ENCODE data around the gene TTLL9.
"Not testable (repeated sequence)": the region's sequence is repeated elsewhere in the genome, so short reads cannot be mapped to it uniquely, and the experiment has no call there.

TTLL9 gene

DNA sequence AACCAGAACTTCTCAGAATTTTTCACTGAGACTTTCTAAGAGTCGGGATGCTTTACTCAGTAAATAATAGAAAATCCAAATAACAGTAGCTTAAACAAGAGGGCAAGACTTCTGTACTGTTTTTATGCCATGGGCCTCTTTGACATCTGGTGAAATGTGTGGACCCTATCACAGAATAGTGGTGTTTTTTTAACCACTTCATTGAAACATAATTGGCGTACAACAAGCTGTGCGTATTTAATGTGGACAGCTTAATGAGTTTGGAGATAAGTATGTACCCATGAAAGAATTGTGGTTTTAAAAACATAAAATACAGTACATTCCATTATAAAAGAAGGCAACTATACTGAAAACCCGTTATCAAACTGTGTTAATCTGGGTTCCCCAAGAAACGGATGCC is 43.7 kb downstream of the TTLL9 start:
- DNase-seq (ENCODE audit: low read depth in 1 of 2, low spot score in 1 of 2): no peak
- no peak for TF ChIP-seq SPI1 (IDR thresholded peaks at IDR 0.05; ENCODE audit: borderline replicate concordance, low read depth)
- no peak for TF ChIP-seq GABPA (IDR thresholded peaks at IDR 0.05; ENCODE audit: low read depth)
- no peak for TF ChIP-seq POLR2AphosphoS5 (IDR thresholded peaks at IDR 0.05; ENCODE audit: low read depth)
- TF ChIP-seq, protein P1, sequence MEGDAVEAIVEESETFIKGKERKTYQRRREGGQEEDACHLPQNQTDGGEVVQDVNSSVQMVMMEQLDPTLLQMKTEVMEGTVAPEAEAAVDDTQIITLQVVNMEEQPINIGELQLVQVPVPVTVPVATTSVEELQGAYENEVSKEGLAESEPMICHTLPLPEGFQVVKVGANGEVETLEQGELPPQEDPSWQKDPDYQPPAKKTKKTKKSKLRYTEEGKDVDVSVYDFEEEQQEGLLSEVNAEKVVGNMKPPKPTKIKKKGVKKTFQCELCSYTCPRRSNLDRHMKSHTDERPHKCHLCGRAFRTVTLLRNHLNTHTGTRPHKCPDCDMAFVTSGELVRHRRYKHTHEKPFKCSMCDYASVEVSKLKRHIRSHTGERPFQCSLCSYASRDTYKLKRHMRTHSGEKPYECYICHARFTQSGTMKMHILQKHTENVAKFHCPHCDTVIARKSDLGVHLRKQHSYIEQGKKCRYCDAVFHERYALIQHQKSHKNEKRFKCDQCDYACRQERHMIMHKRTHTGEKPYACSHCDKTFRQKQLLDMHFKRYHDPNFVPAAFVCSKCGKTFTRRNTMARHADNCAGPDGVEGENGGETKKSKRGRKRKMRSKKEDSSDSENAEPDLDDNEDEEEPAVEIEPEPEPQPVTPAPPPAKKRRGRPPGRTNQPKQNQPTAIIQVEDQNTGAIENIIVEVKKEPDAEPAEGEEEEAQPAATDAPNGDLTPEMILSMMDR (IDR thresholded peaks at IDR 0.05; ENCODE audit: insufficient read depth, low read length): no peak
- TF ChIP-seq, protein P2, sequence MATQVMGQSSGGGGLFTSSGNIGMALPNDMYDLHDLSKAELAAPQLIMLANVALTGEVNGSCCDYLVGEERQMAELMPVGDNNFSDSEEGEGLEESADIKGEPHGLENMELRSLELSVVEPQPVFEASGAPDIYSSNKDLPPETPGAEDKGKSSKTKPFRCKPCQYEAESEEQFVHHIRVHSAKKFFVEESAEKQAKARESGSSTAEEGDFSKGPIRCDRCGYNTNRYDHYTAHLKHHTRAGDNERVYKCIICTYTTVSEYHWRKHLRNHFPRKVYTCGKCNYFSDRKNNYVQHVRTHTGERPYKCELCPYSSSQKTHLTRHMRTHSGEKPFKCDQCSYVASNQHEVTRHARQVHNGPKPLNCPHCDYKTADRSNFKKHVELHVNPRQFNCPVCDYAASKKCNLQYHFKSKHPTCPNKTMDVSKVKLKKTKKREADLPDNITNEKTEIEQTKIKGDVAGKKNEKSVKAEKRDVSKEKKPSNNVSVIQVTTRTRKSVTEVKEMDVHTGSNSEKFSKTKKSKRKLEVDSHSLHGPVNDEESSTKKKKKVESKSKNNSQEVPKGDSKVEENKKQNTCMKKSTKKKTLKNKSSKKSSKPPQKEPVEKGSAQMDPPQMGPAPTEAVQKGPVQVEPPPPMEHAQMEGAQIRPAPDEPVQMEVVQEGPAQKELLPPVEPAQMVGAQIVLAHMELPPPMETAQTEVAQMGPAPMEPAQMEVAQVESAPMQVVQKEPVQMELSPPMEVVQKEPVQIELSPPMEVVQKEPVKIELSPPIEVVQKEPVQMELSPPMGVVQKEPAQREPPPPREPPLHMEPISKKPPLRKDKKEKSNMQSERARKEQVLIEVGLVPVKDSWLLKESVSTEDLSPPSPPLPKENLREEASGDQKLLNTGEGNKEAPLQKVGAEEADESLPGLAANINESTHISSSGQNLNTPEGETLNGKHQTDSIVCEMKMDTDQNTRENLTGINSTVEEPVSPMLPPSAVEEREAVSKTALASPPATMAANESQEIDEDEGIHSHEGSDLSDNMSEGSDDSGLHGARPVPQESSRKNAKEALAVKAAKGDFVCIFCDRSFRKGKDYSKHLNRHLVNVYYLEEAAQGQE (IDR thresholded peaks at IDR 0.05; ENCODE audit: insufficient replicate concordance, low read depth): no peak
- Histone ChIP-seq H3K4me3 (replicated peaks; ENCODE audit: insufficient read depth, low read length) (no peak overlapping the region), H3K27me3 (ENCODE audit: insufficient read depth, poor library complexity, severe bottlenecking) (no peaks in the 10 kb centered on the region), H3K27ac (replicated peaks) (no peak overlapping the region)

DNA sequence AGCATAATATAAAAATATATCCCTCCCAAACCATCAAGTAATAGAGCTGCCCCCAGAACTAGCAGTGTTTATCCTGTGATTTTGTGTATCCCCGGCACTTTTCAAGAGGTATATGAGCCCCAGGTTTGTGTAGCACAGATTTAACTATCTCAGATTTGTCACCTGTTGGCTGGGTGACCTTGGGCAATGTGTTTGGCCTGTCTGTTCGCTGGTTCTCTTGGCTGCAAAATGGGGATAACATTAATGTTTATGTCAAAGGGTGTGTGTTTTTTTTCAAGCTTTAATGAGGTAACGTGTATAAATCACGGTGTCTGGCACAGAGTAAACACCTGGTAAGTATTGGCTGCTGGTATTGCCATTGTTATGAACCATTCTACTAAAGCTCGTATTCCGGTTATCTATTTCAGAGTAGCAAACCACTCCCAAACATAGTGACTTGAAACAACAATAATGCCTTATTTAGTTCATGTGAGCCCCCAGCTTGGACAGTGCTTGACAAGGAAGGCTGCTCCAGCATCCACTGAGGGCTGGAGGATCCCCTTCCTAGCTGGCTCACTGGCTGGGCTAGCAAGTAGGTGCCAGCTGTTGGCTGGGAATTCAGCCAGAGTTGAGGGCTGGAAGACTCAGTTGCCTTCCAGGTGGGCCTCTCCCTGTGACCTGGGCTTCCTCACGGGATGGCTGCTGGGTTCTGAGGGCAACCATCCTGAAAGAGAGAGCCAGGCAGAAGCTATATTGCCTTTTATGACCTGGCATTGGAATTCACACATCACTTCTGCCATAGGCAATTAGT is 45.3 kb downstream of the TTLL9 start:
- H3K4me3 ChIP-seq (replicated peaks; ENCODE audit: insufficient read depth, low read length): no peak overlapping the region
- no peak for DNase-seq (ENCODE audit: low read depth in 1 of 2, low spot score in 1 of 2)
- TF ChIP-seq, protein P2 (IDR thresholded peaks at IDR 0.05; ENCODE audit: insufficient replicate concordance, low read depth): no peak
- H3K27me3 ChIP-seq (ENCODE audit: insufficient read depth, poor library complexity, severe bottlenecking): no peaks in the 10 kb centered on the region
- H3K27ac ChIP-seq (replicated peaks): no peak overlapping the region

DNA sequence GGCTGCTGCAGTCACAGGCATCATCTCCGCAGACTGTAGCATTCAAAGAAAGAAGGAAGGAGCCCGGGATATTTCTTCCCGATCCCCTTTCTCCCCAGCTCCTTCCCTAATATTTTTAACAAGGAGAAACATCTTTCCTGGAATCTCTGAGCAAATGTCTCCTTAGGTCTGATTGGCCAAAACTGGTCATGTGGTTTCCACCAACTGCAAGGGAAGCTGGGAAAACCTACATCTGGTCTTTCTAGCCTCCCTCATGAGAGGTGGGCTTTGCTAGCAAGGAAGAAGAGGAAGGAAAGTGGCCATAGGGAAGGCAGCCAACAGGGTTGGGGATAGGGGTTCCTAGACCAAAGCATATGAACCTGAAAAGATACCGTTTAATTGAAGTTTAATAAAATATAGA is 46.3 kb downstream of the TTLL9 start:
- H3K27me3 ChIP-seq (ENCODE audit: insufficient read depth, poor library complexity, severe bottlenecking): no peaks in the 10 kb centered on the region
- no peak overlapping the region for H3K4me3 ChIP-seq (replicated peaks; ENCODE audit: insufficient read depth, low read length)
- TF ChIP-seq SPI1 (IDR thresholded peaks at IDR 0.05; ENCODE audit: borderline replicate concordance, low read depth): no peak
- TF ChIP-seq GABPA (IDR thresholded peaks at IDR 0.05; ENCODE audit: low read depth): no peak
- TF ChIP-seq, protein P1 (IDR thresholded peaks at IDR 0.05; ENCODE audit: insufficient read depth, low read length): no peak
- TF ChIP-seq POLR2AphosphoS5 (IDR thresholded peaks at IDR 0.05; ENCODE audit: low read depth): no peak
- no peak for DNase-seq (ENCODE audit: low read depth in 1 of 2, low spot score in 1 of 2)
- no peak overlapping the region for H3K27ac ChIP-seq (replicated peaks)

DNA sequence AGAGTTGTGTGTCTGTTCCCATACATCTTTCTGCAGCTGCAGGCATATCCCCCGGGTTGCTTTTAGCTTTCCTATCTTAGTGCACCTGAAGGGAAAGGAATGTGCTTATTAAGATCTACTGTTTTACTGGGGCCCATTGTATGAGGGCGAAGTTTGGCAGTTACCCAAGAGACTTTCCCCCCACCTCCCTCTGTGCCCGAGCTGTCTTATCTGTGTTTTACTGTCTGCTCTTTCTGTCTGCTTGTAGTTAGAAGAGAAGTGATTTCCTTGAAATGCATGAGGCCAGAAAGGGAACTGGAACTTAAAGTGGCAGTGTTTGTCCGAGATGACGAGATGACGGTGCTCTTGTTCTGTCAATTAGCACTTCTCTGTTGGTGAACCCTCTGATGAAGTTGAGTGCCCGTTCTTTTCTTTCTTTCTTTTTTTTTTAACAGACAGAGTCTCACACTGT is 47.6 kb downstream of the TTLL9 start:
- peak in 1 of 2 experiments; percentile 4 for DNase-seq (ENCODE audit: low read depth in 1 of 2, low spot score in 1 of 2)
- not testable (repeated sequence) for H3K4me3 ChIP-seq (replicated peaks; ENCODE audit: insufficient read depth, low read length); H3K27ac ChIP-seq (replicated peaks); H3K27me3 ChIP-seq (ENCODE audit: insufficient read depth, poor library complexity, severe bottlenecking)
- 0 out of 2 replicates have a peak, but pooled peaks have one; percentile 3 for TF ChIP-seq SPI1 (IDR thresholded peaks at IDR 0.05; ENCODE audit: borderline replicate concordance, low read depth)

All from HL-60 (cell line).